ENCODE data around the gene TERT.

TERT gene

DNA sequence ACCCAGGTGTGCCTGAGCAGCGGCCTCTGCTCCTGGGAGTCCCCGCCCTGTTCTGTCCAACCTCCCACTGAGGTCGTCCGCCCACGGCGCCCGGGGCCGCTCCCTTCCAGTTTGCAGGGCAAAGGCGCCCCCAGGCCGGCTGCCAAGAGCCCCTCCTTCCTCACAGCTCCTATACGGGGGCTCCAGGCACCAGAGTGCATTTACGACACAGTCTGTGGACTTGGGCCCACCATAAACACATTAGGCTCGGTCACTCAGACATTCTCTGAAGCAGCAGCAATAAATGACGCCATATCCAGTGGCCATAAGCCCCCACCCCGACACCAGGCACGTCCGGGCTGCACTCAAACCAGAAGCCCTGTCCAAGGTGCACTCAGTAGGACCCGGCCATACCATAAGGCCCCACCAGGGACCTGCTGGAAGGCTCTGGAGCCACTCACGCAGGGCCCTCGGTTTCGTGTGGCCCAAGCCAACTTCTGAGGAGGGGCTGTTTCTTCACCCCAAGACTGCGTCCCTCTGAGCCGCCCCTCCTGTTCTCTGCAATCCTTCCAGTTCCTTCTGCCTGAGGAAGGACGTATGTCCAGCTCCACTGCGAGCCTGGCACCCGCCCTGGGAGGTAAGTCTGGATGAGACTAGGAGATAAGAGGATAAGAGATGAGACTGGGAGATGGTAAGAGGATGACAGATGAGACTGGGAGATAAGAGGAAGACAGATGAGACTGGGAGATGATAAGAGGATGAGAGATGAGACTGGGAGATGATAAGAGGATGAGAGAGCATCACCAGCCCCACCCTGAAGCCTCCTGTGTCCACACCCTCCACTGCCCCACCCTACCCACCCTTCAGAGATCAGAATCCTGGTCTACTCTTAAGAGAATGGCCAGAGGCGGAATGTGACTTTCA, 42.9 kb downstream of the TERT start:
- no peak for DNase-seq (ENCODE audit: low read depth)
- TF ChIP-seq, protein P1, sequence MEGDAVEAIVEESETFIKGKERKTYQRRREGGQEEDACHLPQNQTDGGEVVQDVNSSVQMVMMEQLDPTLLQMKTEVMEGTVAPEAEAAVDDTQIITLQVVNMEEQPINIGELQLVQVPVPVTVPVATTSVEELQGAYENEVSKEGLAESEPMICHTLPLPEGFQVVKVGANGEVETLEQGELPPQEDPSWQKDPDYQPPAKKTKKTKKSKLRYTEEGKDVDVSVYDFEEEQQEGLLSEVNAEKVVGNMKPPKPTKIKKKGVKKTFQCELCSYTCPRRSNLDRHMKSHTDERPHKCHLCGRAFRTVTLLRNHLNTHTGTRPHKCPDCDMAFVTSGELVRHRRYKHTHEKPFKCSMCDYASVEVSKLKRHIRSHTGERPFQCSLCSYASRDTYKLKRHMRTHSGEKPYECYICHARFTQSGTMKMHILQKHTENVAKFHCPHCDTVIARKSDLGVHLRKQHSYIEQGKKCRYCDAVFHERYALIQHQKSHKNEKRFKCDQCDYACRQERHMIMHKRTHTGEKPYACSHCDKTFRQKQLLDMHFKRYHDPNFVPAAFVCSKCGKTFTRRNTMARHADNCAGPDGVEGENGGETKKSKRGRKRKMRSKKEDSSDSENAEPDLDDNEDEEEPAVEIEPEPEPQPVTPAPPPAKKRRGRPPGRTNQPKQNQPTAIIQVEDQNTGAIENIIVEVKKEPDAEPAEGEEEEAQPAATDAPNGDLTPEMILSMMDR (IDR thresholded peaks at IDR 0.05; ENCODE audit: low read depth, low read length, missing control alignments), result no peak
- H3K4me3 ChIP-seq (ENCODE audit: low read depth, low read length), result no peak overlapping the region

DNA sequence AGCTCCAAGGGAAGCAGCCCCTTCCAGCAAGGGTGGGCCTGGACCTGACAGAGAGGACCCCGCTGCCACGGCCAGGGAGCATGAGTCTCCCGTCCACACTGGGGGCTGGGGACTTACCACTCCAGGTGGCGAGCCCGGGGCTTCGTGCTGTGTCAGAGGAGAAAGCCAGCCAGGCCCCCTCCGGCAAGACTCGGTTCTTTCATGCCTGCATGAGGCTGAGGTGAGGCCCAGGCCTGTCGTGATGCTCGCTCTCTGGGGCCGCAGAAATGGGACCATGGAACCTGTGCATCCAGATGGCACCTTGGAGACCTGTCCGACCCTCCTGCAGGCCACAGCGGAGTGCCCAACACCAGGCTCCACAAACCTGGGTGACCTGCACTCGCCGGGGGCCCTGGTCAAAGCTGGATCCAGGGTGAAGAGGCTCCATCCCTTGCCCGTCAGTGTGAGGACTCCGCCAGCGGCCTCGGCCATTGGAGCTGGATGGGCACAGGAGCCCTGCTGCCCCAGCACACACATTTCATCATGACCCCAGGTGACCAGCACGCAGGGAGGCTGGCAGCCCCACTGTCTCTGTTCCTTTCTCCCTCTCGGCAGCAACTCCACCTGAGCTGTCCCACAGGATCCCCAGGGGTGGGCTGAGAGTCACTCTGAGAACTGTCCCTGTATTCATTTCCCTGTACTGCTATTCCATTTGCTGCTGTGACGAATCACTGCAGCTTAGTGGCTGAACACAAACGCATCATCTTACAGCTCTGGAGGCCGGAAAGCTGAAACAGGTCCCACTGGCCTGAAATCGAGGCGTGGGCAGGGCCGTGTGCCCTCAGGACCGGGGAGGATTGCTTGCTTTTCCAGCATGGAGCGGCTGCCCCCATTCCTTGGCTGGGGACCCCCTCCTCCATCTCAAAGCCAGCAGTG, 45.2 kb downstream of the TERT start:
- TF ChIP-seq, protein P1 (IDR thresholded peaks at IDR 0.05; ENCODE audit: low read depth, low read length, missing control alignments), result no peak
- DNase-seq (ENCODE audit: low read depth), result no peak
- H3K4me3 ChIP-seq (ENCODE audit: low read depth, low read length), result no peak overlapping the region

DNA sequence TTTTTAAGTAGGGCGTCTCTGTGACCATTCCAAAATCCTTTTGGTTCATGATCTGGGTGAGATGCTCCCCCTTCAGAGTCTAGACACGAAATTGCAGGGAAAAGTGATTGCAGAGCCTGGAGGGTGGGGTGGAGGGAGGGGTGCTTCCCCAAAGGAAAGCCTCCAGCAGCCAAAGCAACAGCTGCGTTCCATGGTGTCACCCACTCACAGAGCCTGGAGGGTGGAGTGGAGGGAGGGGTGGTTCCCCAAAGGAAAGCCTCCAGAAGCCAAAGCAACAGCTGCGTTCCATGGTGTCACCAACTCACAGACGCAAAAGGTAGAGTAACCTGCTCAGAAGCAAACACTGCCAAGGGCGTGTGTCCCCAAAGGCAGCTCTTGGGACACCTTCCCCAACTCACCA, 47.1 kb downstream of the TERT start:
- TF ChIP-seq, protein P1 (IDR thresholded peaks at IDR 0.05; ENCODE audit: low read depth, low read length, missing control alignments), result no peak
- no peak overlapping the region for H3K4me3 ChIP-seq (ENCODE audit: low read depth, low read length)
- no peak for DNase-seq (ENCODE audit: low read depth)

DNA sequence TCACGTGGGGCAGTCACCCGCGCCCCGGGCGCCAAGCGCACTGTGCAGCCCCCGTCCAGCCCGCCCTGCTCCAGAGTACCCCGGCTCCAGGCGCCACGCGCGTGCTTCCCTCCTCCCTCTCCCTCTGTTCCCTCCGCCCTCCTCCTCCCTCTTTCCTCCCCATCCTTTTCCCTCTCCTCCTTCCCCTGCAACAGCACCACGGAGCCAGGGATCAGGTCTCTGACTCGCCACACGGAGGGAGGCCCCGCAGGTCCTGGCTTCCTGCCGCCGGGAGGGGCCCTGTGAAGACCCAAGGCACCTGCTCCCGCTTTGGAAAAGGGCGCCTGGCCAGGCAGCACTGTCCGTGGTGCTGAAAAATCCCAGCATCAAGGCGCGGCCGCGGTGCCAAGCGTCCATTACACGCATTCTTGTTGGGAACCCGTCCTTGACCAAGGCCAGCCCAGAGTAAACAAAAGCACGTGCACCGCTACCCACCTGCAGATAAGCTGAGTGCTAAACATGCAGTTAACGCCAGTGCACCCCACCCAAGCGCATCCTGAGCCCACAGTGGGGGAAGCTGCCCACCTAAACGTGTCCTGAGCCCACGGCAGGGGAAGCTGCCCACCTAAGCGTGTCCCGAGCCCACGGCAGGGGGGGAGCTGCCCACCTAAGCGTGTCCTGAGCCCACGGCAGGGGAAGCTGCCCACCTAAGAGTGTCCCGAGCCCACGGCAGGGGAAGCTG, 48.0 kb downstream of the TERT start:
- TF ChIP-seq, protein P1 (IDR thresholded peaks at IDR 0.05; ENCODE audit: low read depth, low read length, missing control alignments), result no peak
- DNase-seq (ENCODE audit: low read depth), result no peak
- no peak overlapping the region for H3K4me3 ChIP-seq (ENCODE audit: low read depth, low read length)

DNA sequence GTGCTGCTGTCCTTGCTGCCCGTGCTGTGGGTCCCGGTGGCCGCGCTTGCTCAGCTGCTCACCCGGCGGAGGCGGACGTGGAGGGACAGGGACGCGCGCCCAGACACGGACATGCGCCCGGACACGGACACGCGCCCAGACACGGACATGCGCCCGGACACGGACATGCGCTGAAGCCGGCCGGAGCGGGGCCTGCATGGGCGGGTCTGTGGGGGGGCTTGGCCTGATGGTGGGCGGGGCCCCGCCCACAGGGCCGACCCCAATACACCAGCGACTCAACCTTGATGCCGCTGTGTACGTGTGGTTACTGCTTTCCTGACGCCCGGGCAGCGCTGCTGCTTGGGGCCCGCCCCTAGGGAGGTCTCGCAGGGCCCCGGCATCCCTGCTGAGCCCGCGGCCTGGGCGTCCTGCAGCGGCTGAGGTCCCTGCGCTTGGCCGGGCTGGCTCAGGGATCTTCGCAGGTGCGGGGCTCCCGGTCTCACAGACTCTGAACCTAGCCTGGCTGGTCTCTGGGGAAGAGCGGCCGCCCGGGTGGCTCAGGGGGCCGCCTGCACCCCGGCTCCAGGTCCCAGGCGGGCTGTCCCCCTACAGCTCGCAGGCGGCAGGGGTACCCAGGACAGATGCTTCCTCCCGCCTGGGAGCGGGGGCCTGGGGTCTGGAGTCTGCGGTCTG, 48.8 kb downstream of the TERT start:
- no peak overlapping the region for H3K4me3 ChIP-seq (ENCODE audit: low read depth, low read length)
- TF ChIP-seq, protein P1 (IDR thresholded peaks at IDR 0.05; ENCODE audit: low read depth, low read length, missing control alignments), result no peak
- DNase-seq (ENCODE audit: low read depth), result no peak

DNA sequence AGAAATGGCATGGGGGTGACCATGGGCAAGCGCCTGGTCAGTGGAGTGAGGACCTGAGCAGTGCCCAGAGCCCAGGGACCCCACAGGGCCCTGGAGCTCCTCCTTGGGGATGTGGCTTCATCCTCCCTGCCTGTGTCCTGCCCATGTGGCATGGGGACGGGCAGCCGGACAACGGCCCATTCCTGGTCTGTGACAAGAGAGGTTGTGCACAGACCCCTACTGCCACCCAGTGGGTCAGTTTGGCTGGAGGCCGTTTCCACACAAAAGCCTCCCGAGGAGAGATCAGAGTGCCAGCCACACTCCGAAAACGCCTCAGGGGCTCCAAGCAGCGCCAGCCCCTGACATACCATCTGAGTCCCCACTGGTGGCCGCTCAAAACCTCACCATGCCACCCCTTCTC, 49.9 kb downstream of the TERT start:
- TF ChIP-seq, protein P1 (IDR thresholded peaks at IDR 0.05; ENCODE audit: low read depth, low read length, missing control alignments), result no peak
- DNase-seq (ENCODE audit: low read depth), result no peak

More for the DNA sequence above, 49.9 kb downstream of the TERT start:
- H3K4me3 ChIP-seq (ENCODE audit: low read depth, low read length), result no peak overlapping the region

Measured in GM12864 (cell line).